ENCODE measurements around the gene TRAPPC2B. TPM values are rescaled to one million over a fixed set of nuclear protein-coding genes. Genes with fewer than 3 reads are reported as not detected.

Gene TRAPPC2B
- total RNA-seq, 2 experiments from 2014 or later = 6.0 to 7.4 TPM

DNA sequence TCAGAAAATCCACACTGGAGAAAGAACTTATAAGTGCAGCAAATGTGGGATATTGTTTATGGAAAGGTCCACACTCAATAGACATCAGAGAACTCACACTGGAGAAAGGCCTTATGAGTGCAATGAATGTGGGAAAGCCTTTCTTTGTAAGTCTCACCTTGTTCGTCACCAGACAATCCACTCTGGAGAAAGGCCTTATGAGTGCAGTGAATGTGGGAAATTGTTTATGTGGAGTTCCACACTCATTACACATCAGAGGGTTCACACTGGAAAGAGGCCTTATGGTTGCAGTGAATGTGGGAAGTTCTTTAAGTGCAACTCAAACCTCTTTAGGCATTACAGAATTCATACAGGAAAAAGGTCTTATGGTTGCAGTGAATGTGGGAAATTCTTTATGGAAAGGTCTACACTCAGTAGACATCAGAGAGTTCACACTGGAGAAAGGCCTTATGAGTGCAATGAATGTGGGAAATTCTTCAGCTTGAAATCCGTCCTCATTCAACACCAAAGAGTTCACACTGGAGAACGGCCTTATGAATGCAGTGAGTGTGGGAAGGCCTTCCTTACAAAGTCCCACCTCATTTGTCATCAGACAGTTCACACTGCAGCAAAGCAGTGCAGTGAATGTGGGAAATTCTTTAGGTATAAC lies 14.3 kb downstream of the TRAPPC2B start:
- Mint-ChIP-seq H3K4me3 (no peak overlapping the region), H3K9me3 (peaks cover 62% of the 10 kb centered on the region), H3K27ac (no peak overlapping the region), H3K27me3 (no peaks in the 10 kb centered on the region), H3K4me1 (ENCODE audit: low read depth) (no peaks in the 10 kb centered on the region), H3K36me3 (ENCODE audit: low read depth) (peaks cover 69% of the 10 kb centered on the region)
- DNase-seq (no peak), ATAC-seq (no peak)
- intact Hi-C loops (cut with micrococcal nuclease) = no loop called here
- TF ChIP-seq, protein P1, sequence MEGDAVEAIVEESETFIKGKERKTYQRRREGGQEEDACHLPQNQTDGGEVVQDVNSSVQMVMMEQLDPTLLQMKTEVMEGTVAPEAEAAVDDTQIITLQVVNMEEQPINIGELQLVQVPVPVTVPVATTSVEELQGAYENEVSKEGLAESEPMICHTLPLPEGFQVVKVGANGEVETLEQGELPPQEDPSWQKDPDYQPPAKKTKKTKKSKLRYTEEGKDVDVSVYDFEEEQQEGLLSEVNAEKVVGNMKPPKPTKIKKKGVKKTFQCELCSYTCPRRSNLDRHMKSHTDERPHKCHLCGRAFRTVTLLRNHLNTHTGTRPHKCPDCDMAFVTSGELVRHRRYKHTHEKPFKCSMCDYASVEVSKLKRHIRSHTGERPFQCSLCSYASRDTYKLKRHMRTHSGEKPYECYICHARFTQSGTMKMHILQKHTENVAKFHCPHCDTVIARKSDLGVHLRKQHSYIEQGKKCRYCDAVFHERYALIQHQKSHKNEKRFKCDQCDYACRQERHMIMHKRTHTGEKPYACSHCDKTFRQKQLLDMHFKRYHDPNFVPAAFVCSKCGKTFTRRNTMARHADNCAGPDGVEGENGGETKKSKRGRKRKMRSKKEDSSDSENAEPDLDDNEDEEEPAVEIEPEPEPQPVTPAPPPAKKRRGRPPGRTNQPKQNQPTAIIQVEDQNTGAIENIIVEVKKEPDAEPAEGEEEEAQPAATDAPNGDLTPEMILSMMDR (IDR thresholded peaks at IDR 0.05) = no peak
- ChIA-PET POLR2A (interaction anchor here (0.9 kb wide), 1 partner anchor 12 kb away, joined by 3 read pairs; the partner anchor contains the start of gene ZNF548), CTCF (no interaction called here)

DNA sequence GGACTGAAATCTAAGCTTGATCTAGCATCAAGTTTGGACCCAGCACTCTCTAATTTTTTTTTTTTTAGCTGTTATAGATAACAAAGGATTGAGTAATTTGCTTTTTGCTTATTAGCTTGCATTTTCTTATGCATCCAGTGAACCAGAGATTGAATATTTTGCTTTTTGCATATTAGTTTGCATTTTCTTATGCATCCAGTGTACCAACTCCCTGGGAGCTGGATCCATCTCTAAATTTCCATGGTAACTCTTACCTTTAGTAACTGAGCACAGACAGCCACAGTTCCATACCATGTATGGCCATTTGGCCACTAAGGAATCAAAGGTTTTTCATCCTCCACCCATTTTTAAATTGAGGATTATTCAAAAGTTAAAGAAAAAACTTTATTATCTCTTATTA lies 17.6 kb downstream of the TRAPPC2B start:
- peaks cover 39% of the 10 kb centered on the region for H3K36me3 Mint-ChIP-seq (ENCODE audit: low read depth)
- CTCF ChIA-PET = interaction anchor here (0.7 kb wide), 1 partner anchor 281 kb away, joined by 3 read pairs; no protein-coding TSS in a partner anchor
- POLR2A ChIA-PET = interaction anchor here (0.8 kb wide), 1 partner anchor 187 kb away, joined by 3 read pairs; no protein-coding TSS in a partner anchor
- DNase-seq (no peak), ATAC-seq (no peak)
- no peak overlapping the region for H3K4me3 Mint-ChIP-seq
- no peaks in the 10 kb centered on the region for H3K4me1 Mint-ChIP-seq (ENCODE audit: low read depth)
- intact Hi-C loops (cut with micrococcal nuclease) = no loop called here
- peaks cover 1% of the 10 kb centered on the region for H3K27me3 Mint-ChIP-seq
- H3K9me3 Mint-ChIP-seq = peaks cover 46% of the 10 kb centered on the region
- no peak overlapping the region for H3K27ac Mint-ChIP-seq
- TF ChIP-seq, protein P1 (IDR thresholded peaks at IDR 0.05) = no peak

- H3K4me1 Mint-ChIP-seq (ENCODE audit: low read depth) = no peaks in the 10 kb centered on the region
- CTCF ChIA-PET = interaction anchor here (1.3 kb wide), 1 partner anchor 17 kb away, joined by 3 read pairs; no protein-coding TSS in a partner anchor
- peaks cover 1% of the 10 kb centered on the region for H3K27me3 Mint-ChIP-seq
- no peak overlapping the region for H3K27ac Mint-ChIP-seq
- H3K4me3 Mint-ChIP-seq = no peak overlapping the region
- H3K9me3 Mint-ChIP-seq = peaks cover 29% of the 10 kb centered on the region
- no peak for DNase-seq
- intact Hi-C loops (cut with micrococcal nuclease) = no loop called here
- no peak for ATAC-seq
- TF ChIP-seq, protein P1 (IDR thresholded peaks at IDR 0.05) = no peak
- POLR2A ChIA-PET = no interaction called here
- peaks cover 19% of the 10 kb centered on the region for H3K36me3 Mint-ChIP-seq (ENCODE audit: low read depth)
Measured at GRCh38 chr19:57382806-57383488, 19.6 kb downstream of the TRAPPC2B start.

DNA sequence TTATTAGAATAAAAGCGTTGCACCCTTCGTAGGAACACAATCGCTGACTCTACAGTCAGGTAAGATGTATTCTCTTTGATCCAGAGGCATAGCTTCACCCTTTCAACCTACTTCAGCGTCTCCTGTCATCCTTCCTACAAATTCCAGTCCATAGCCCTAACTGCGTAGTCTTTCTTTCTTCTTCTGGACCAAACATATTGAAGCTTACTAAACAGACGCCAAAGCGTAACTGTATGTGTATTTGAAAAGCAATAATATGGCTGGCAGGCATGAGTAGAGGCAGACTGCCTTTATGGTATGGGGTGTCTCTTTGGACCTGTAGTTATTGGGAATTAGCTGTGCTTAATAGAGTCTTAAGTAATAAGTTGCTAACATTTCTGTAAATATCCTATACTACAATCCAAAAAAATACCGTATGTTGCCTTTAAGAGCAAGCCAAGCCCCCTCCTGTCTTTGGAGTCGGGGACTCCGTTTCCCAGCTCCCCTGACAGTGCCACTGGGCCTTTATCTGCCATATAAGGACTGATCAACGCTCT lies 25.9 kb downstream of the TRAPPC2B start:
- intact Hi-C loops (cut with micrococcal nuclease) = no loop called here
- H3K36me3 Mint-ChIP-seq (ENCODE audit: low read depth) = peaks cover 40% of the 10 kb centered on the region
- ChIA-PET CTCF (interaction anchor here (1.5 to 1.6 kb wide), 2 partner anchors 18 to 284 kb away, joined by 3 to 4 read pairs; no protein-coding TSS in a partner anchor), POLR2A (interaction anchor here (1.0 to 1.4 kb wide), 2 partner anchors 12 to 98 kb away, joined by 3 read pairs; partner anchors contain the start of gene ZNF419)
- H3K4me1 Mint-ChIP-seq (ENCODE audit: low read depth) = peaks cover 38% of the 10 kb centered on the region
- TF ChIP-seq, protein P1 (IDR thresholded peaks at IDR 0.05) = no peak
- no peak for ATAC-seq
- peak overlapping the region; percentile 97 for H3K27ac Mint-ChIP-seq
- H3K4me3 Mint-ChIP-seq = peak overlapping the region; percentile 97
- DNase-seq = no peak
- H3K27me3 Mint-ChIP-seq = no peaks in the 10 kb centered on the region
- H3K9me3 Mint-ChIP-seq = peaks cover 17% of the 10 kb centered on the region
